ENCODE measurements around the gene ITGB4.
"Not testable (repeated sequence)": the region's sequence is repeated elsewhere in the genome, so short reads cannot be mapped to it uniquely, and the experiment has no call there.

The ITGB4 gene

GRCh38 chr17:75771334-75772281 is 50.3 kb downstream of the ITGB4 start:
- Mint-ChIP-seq H3K27ac (no peak overlapping the region), H3K4me3 (no peak overlapping the region), H3K4me1 (peaks cover 12% of the 10 kb centered on the region), H3K9me3 (no peaks in the 10 kb centered on the region), H3K36me3 (no peaks in the 10 kb centered on the region), H3K27me3 (no peaks in the 10 kb centered on the region)
- ATAC-seq (ENCODE audit: low read depth) (no peak), DNase-seq (ENCODE audit: low spot score in 2 of 2) (no peak)

- Mint-ChIP-seq H3K4me1 (peaks cover 20% of the 10 kb centered on the region), H3K27ac (no peak overlapping the region), H3K9me3 (no peaks in the 10 kb centered on the region), H3K27me3 (no peaks in the 10 kb centered on the region), H3K4me3 (no peak overlapping the region), H3K36me3 (peaks cover 5% of the 10 kb centered on the region)
- no peak for DNase-seq (ENCODE audit: low spot score in 2 of 2)
- no peak for ATAC-seq (ENCODE audit: low read depth)
Observed at GRCh38 chr17:75773121-75773807, 52.0 kb downstream of the ITGB4 start.

GRCh38 chr17:75773808-75774470 is 52.7 kb downstream of the ITGB4 start:
- Mint-ChIP-seq H3K4me3 (no peak overlapping the region), H3K27ac (no peak overlapping the region), H3K9me3 (no peaks in the 10 kb centered on the region), H3K4me1 (peaks cover 22% of the 10 kb centered on the region), H3K36me3 (peaks cover 12% of the 10 kb centered on the region), H3K27me3 (no peaks in the 10 kb centered on the region)
- ATAC-seq (ENCODE audit: low read depth) (no peak), DNase-seq (ENCODE audit: low spot score in 2 of 2) (no peak)

- no peak overlapping the region for H3K4me3 Mint-ChIP-seq
- H3K27ac Mint-ChIP-seq = no peak overlapping the region
- peaks cover 13% of the 10 kb centered on the region for H3K36me3 Mint-ChIP-seq
- no peaks in the 10 kb centered on the region for H3K9me3 Mint-ChIP-seq
- DNase-seq (ENCODE audit: low spot score in 2 of 2) = no peak
- H3K27me3 Mint-ChIP-seq = no peaks in the 10 kb centered on the region
- peaks cover 23% of the 10 kb centered on the region for H3K4me1 Mint-ChIP-seq
- no peak for ATAC-seq (ENCODE audit: low read depth)
Observed at GRCh38 chr17:75774471-75774990, 53.3 kb downstream of the ITGB4 start.

DNA sequence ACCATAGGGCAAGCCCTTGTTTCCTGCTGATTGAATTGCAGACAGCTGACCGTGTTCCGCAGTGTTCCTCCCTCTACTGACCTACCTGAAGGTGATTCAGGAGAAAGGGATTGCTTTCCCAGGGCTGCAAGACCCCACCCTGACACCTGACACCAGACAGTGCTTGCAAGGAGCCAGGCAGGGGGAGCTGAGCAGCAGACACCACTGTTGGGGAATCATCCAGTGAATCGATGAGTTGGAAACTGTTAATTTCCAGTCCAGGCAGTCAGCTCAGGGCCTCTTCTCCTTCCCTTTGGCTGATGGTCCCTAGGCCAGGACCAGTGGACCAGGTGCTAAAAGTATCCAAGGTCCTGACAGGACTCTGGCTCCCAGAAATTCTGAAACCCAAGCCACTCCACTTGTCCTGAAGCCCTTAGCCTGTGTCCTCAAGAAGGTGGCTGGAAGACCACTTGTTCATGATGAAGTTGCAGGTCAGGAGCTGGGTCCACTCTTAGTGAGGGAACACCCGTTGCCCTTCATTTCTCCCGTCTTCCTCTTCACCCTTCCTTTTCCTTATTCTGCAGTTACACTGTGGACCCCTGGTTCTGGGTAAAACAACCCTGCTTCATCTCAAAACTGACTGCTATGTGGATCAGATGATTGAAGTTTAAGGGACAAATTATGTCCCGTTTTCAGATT is 53.9 kb downstream of the ITGB4 start:
- Mint-ChIP-seq H3K27ac (peak overlapping the region; percentile 100), H3K9me3 (no peaks in the 10 kb centered on the region), H3K4me3 (no peak overlapping the region), H3K27me3 (no peaks in the 10 kb centered on the region), H3K36me3 (peaks cover 15% of the 10 kb centered on the region), H3K4me1 (peaks cover 27% of the 10 kb centered on the region)
- no peak for DNase-seq (ENCODE audit: low spot score in 2 of 2)
- no peak for ATAC-seq (ENCODE audit: low read depth)

DNA sequence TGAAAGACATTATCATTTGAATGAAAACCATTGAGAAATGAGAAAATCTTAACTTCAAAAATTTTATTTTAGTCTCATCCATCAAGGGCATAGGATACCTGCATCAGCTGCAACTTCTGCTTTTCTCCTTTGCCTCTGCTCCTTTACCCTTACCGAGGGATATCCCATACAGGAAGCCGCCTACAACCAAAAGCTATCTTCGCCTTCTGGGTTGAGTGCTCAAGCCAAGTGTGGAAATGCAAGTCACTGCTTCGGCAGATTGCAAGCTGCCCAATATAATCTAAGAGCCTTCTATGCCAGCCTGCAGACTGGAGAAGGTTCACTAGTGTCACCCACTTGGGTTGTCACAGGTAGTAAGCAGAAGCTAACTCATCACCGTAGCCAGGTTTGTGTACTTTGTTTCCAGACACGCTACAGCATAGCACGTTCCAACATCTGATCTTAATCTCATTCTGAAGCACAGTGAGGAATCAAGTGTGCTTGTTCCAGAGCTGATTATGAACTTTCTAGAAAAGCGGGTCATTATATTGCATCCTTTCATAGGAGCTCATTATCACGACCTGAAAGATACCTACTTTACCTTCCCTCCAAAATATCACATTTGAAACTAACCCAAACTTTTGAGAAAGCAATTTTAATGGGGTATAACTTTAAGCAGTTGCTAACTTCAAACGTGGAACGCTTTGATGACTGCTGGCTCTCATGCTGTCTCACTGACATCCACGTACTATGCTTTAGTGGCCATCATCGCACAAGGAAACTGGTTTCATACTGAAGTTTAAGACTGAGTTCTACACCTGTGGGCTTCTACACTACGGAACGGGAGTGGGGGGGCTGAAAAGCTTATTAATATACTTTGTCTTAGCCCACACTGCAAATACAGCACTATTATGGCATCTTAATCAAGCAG is 55.4 kb downstream of the ITGB4 start:
- Mint-ChIP-seq H3K36me3 (peaks cover 15% of the 10 kb centered on the region), H3K4me3 (peak overlapping the region; percentile 76), H3K9me3 (no peaks in the 10 kb centered on the region), H3K27me3 (no peaks in the 10 kb centered on the region), H3K27ac (peak overlapping the region; percentile 100), H3K4me1 (peaks cover 27% of the 10 kb centered on the region)
- peak; percentile 6 for ATAC-seq (ENCODE audit: low read depth)
- DNase-seq (ENCODE audit: low spot score in 2 of 2) = peak in 1 of 2 donors; percentile 54

DNA sequence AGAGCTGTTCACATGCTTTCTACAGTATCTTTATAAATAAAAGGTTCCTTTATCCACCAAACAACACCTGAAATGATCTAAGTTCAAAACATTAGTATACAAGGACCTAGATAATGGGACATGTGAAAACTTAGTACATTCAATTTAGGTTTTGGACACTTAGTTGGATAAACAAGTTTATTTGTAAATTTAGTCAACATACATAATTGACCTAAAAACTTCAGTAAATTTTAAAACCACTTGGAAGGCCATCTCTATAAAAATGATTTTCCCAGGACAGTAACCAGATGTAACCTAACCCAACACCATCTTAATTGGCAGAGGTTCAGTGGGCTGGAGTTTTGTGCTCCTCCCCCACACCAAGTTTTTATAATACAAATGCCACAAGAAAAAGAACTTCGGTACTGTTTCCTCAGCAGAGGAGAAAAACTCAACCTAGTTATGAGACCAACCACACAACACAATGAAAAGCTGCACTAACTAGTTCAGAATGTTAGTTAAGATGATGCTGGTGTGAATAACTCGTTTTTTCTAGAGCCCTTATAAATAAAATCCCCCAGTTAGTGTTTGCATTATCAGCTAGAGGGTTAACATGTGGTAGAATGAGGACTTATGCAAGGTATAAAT is 56.1 kb downstream of the ITGB4 start:
- Mint-ChIP-seq H3K4me1 (peaks cover 25% of the 10 kb centered on the region), H3K36me3 (peaks cover 15% of the 10 kb centered on the region)
- DNase-seq (ENCODE audit: low spot score in 2 of 2) = no peak

DNA sequence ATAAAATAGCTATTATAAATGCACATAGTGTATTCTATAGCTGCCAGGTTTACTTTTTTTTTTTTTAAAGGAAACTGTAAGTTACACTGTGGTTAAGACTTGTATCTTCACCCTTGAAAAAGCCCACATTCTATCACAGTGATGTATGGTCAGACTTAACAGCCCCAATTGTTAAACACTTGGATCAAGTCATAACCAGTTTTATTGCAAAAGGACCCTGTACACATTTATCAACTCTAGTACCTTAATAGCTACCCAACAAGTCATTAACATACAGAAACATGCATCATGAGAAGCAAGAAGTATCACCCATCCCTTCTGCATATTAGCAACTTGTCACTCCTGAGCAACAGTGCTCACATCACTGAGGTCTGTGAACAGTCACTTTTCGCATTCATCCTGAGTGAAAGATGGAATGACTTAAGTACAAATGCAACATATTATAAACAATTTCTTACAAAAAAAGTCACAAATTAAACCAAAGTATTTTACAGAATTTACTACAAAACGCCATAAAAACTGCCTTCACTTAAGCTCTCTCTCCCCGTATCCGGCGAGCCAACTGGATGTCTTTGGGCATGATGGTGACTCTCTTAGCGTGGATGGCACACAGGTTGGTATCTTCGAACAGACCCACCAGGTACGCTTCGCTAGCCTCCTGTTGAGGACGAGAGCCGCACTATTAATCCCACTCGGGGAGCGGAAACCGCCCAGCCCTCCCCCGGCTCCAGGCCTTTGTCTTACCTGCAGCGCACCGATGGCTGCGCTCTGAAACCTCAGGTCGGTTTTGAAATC is 57.0 kb downstream of the ITGB4 start:
- DNase-seq (ENCODE audit: low spot score in 2 of 2); ATAC-seq (ENCODE audit: low read depth); H3K9me3 Mint-ChIP-seq; H3K27me3 Mint-ChIP-seq: not testable (repeated sequence)
- Mint-ChIP-seq H3K4me3 (peak overlapping the region; percentile 96), H3K4me1 (peaks cover 27% of the 10 kb centered on the region), H3K36me3 (peaks cover 15% of the 10 kb centered on the region), H3K27ac (peak overlapping the region; percentile 100)

More for the DNA sequence above, 56.1 kb downstream of the ITGB4 start:
- peak overlapping the region; percentile 76 for H3K4me3 Mint-ChIP-seq
- peak overlapping the region; percentile 100 for H3K27ac Mint-ChIP-seq
- H3K27me3 Mint-ChIP-seq = no peaks in the 10 kb centered on the region
- no peaks in the 10 kb centered on the region for H3K9me3 Mint-ChIP-seq
- ATAC-seq (ENCODE audit: low read depth) = no peak

DNA sequence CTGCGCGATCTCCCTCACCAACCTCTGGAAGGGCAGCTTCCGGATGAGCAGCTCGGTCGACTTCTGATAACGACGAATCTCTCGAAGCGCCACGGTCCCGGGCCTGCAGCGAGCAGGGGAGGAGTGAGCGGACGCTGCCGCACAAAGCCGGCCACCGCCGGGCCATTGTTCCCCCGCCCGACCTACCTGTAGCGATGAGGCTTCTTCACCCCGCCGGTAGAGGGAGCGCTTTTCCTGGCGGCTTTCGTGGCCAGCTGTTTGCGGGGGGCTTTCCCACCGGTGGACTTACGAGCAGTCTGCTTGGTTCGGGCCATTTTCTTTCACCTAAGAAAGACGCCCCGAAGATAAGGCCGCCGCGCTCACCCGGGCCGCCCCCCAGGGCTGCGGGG is 57.6 kb downstream of the ITGB4 start:
- Mint-ChIP-seq H3K27ac (peak overlapping the region; percentile 100), H3K27me3 (no peaks in the 10 kb centered on the region), H3K4me3 (peak overlapping the region; percentile 96), H3K4me1 (peaks cover 27% of the 10 kb centered on the region), H3K36me3 (peaks cover 15% of the 10 kb centered on the region), H3K9me3 (no peaks in the 10 kb centered on the region)
- ATAC-seq (ENCODE audit: low read depth) (peak; percentile 15), DNase-seq (ENCODE audit: low spot score in 2 of 2) (peak in 1 of 2 donors; percentile 64)

DNA sequence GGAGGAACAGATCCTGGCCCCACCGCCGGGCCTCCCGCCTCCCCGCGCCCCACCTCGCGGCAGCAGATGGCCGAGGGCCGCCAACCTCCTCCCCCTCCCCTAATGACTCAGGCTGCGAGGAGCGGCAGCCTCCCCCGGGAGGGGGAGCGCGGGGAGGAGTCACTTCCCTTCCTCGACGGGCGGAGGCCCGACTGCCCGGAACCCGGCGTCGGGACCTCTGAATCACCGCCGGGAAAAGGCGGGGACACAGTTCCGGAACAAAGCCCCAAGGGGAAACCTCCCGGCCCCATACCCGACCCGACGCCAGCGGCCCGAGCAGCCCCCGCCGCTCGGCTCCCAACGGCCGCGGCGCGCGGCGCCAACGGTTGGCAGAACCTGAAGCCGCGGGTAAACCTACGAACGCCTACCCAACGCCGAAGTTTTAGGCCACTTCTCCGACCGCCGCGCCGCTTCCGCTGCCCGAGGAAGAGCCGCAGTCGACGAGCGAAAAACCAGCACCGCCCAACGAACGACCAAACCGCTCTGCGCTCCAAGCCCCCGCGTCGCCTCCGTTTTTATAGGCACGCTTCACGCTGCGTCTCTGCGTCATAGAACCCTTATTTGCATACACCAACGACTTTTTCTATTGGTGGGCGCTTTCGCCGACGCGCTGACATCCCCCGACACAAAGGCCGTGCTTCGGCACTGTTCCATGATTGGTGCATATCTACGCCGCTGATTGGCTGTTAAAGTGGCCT is 58.2 kb downstream of the ITGB4 start:
- H3K4me3 Mint-ChIP-seq = peak overlapping the region; percentile 96
- peak; percentile 89 to 92 for DNase-seq (ENCODE audit: low spot score in 2 of 2)
- peaks cover 26% of the 10 kb centered on the region for H3K4me1 Mint-ChIP-seq
- peak overlapping the region; percentile 100 for H3K27ac Mint-ChIP-seq
- ATAC-seq (ENCODE audit: low read depth) = peak; percentile 64
- peaks cover 15% of the 10 kb centered on the region for H3K36me3 Mint-ChIP-seq
- no peaks in the 10 kb centered on the region for H3K27me3 Mint-ChIP-seq
- H3K9me3 Mint-ChIP-seq = no peaks in the 10 kb centered on the region
